Measurements from ENCODE around the gene HLX.

HLX gene

GRCh38 chr1:220841293-220841692, 38.0 kb upstream of the HLX start:
- Histone ChIP-seq H3K9me3 (no peaks in the 10 kb centered on the region), H3K4me3 (ENCODE audit: low read depth in 1 of 2, low read length in 1 of 2) (no peak overlapping the region), H3K4me1 (ENCODE audit: control insufficient read depth in 1 of 2, insufficient read depth in 1 of 2, low read depth in 1 of 2, low read length in 1 of 2) (no peaks in the 10 kb centered on the region), H3K27ac (no peak overlapping the region), H3K36me3 (no peaks in the 10 kb centered on the region), H3K27me3 (no peaks in the 10 kb centered on the region)
- TF ChIP-seq, protein P1, sequence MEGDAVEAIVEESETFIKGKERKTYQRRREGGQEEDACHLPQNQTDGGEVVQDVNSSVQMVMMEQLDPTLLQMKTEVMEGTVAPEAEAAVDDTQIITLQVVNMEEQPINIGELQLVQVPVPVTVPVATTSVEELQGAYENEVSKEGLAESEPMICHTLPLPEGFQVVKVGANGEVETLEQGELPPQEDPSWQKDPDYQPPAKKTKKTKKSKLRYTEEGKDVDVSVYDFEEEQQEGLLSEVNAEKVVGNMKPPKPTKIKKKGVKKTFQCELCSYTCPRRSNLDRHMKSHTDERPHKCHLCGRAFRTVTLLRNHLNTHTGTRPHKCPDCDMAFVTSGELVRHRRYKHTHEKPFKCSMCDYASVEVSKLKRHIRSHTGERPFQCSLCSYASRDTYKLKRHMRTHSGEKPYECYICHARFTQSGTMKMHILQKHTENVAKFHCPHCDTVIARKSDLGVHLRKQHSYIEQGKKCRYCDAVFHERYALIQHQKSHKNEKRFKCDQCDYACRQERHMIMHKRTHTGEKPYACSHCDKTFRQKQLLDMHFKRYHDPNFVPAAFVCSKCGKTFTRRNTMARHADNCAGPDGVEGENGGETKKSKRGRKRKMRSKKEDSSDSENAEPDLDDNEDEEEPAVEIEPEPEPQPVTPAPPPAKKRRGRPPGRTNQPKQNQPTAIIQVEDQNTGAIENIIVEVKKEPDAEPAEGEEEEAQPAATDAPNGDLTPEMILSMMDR (IDR thresholded peaks at IDR 0.05): no peak

- no peaks in the 10 kb centered on the region for H3K9me3 ChIP-seq
- no peak overlapping the region for H3K4me3 ChIP-seq (ENCODE audit: low read depth in 1 of 2, low read length in 1 of 2)
- H3K4me1 ChIP-seq (ENCODE audit: control insufficient read depth in 1 of 2, insufficient read depth in 1 of 2, low read depth in 1 of 2, low read length in 1 of 2): no peaks in the 10 kb centered on the region
- no peaks in the 10 kb centered on the region for H3K27me3 ChIP-seq
- no peak overlapping the region for H3K27ac ChIP-seq
- TF ChIP-seq, protein P1 (IDR thresholded peaks at IDR 0.05): no peak
- H3K36me3 ChIP-seq: no peaks in the 10 kb centered on the region
Measured at GRCh38 chr1:220843481-220844011, 35.7 kb upstream of the HLX start.

- Histone ChIP-seq H3K4me3 (ENCODE audit: low read depth in 1 of 2, low read length in 1 of 2) (no peak overlapping the region), H3K27ac (no peak overlapping the region), H3K4me1 (ENCODE audit: control insufficient read depth in 1 of 2, insufficient read depth in 1 of 2, low read depth in 1 of 2, low read length in 1 of 2) (no peaks in the 10 kb centered on the region), H3K27me3 (no peaks in the 10 kb centered on the region), H3K9me3 (peaks cover 5% of the 10 kb centered on the region), H3K36me3 (no peaks in the 10 kb centered on the region)
- TF ChIP-seq, protein P1 (IDR thresholded peaks at IDR 0.05): no peak
Measured at GRCh38 chr1:220852408-220852807, 26.8 kb upstream of the HLX start.

- TF ChIP-seq, protein P1 (IDR thresholded peaks at IDR 0.05): no peak
- Histone ChIP-seq H3K4me1 (ENCODE audit: control insufficient read depth in 1 of 2, insufficient read depth in 1 of 2, low read depth in 1 of 2, low read length in 1 of 2) (peaks cover 36 to 38% of the 10 kb centered on the region in 2 experiments), H3K27me3 (no peaks in the 10 kb centered on the region), H3K27ac (no peak overlapping the region), H3K4me3 (ENCODE audit: low read depth in 1 of 2, low read length in 1 of 2) (no peak overlapping the region), H3K9me3 (no peaks in the 10 kb centered on the region), H3K36me3 (no peaks in the 10 kb centered on the region)
Measured at GRCh38 chr1:220872296-220872695, 6.9 kb upstream of the HLX start.

DNA sequence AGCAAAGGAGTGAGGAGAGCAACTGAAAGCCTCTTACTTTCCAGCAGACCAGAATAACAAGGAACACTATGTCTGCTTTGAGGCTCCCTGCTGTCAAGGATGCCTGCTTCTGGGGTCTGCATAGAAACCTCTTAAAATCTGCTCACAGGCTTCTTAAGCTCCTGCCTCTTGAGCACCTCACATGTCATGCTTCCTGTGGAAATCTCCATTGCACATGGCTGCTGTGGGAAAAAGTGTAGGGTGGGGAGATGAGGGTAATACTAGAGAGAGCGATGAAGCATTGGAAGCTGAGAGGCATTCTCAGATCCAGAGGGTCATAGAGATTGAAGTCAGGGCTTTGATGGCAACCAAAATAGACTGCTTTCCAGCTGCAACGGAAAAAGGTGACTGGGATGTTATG, 6.2 kb upstream of the HLX start:
- TF ChIP-seq, protein P1 (IDR thresholded peaks at IDR 0.05): no peak
- H3K9me3 ChIP-seq: no peaks in the 10 kb centered on the region
- no peaks in the 10 kb centered on the region for H3K36me3 ChIP-seq
- H3K4me1 ChIP-seq (ENCODE audit: control insufficient read depth in 1 of 2, insufficient read depth in 1 of 2, low read depth in 1 of 2, low read length in 1 of 2): peaks cover 44 to 46% of the 10 kb centered on the region in 2 experiments
- H3K4me3 ChIP-seq (ENCODE audit: low read depth in 1 of 2, low read length in 1 of 2): no peak overlapping the region
- H3K27ac ChIP-seq: no peak overlapping the region
- no peaks in the 10 kb centered on the region for H3K27me3 ChIP-seq
